DMS53 treated with DMSO at 0.1 percent for 48 hours (cell line): Measurements from ENCODE around the gene CADPS2.

Experiments
- DNase-seq: peaks from one replicate; lab custom pipeline; 2025; ENCODE audit not compliant: unreplicated experiment; lab: John Stamatoyannopoulos, UW

CADPS2 gene

GRCh38 chr7:122789156-122789555, 97.1 kb downstream of the CADPS2 start:
- DNase-seq = no peak

- DNase-seq = no peak
Measured at GRCh38 chr7:122770686-122771335, 115.4 kb downstream of the CADPS2 start.

- no peak for DNase-seq
Measured at GRCh38 chr7:122768827-122769226, 117.4 kb downstream of the CADPS2 start.

- no peak for DNase-seq
Measured at GRCh38 chr7:122767339-122767738, 118.9 kb downstream of the CADPS2 start.

GRCh38 chr7:122766593-122766992, 119.7 kb downstream of the CADPS2 start:
- DNase-seq = no peak

GRCh38 chr7:122764902-122765301, 121.4 kb downstream of the CADPS2 start:
- no peak for DNase-seq

GRCh38 chr7:122764020-122764419, 122.2 kb downstream of the CADPS2 start:
- no peak for DNase-seq

GRCh38 chr7:122762071-122762470, 124.2 kb downstream of the CADPS2 start:
- DNase-seq = no peak

GRCh38 chr7:122758501-122758900, 127.8 kb downstream of the CADPS2 start:
- no peak for DNase-seq

GRCh38 chr7:122756860-122757259, 129.4 kb downstream of the CADPS2 start:
- DNase-seq = no peak

- DNase-seq = no peak
Measured at GRCh38 chr7:122755696-122756095, 130.6 kb downstream of the CADPS2 start.

- DNase-seq = no peak
Measured at GRCh38 chr7:122752583-122752982, 133.7 kb downstream of the CADPS2 start.

GRCh38 chr7:122750389-122750788, 135.9 kb downstream of the CADPS2 start:
- no peak for DNase-seq

- DNase-seq = no peak
Measured at GRCh38 chr7:122748195-122748594, 138.1 kb downstream of the CADPS2 start.

- DNase-seq = no peak
Measured at GRCh38 chr7:122746948-122747347, 139.3 kb downstream of the CADPS2 start.

- DNase-seq = no peak
Measured at GRCh38 chr7:122743211-122743610, 143.0 kb downstream of the CADPS2 start.

- DNase-seq = no peak
Measured at GRCh38 chr7:122738947-122739346, 147.3 kb downstream of the CADPS2 start.

- no peak for DNase-seq
Measured at GRCh38 chr7:122736183-122736582, 150.1 kb downstream of the CADPS2 start.

GRCh38 chr7:122727759-122728158, 158.5 kb downstream of the CADPS2 start:
- DNase-seq = no peak

- DNase-seq = no peak
Measured at GRCh38 chr7:122727354-122727753, 158.9 kb downstream of the CADPS2 start.

- no peak for DNase-seq
Measured at GRCh38 chr7:122726881-122727280, 159.4 kb downstream of the CADPS2 start.

- no peak for DNase-seq
Measured at GRCh38 chr7:122724366-122724765, 161.9 kb downstream of the CADPS2 start.

- DNase-seq = no peak
Measured at GRCh38 chr7:122719010-122719578, 167.2 kb downstream of the CADPS2 start.
